Prostate gland (tissue), 2 donors: Measurements from ENCODE around the gene SPSB4. TPM values are rescaled to one million over a fixed set of nuclear protein-coding genes. Genes with fewer than 3 reads are reported as not detected.

Experiments used
- DNase-seq: peaks from one replicate; pipeline ENCODE4 v3.0.0-alpha.2; 2019; ENCODE audit warnings: low spot score
- H3K27ac ChIP-seq, 2 donors: fragments of 200-600 bp; sonication (generic); 2 replicates each; pipeline ENCODE4 v1.5.1; 2017 to 2019
- H3K27me3 ChIP-seq: fragments of 200-600 bp; sonication (generic); replicated peaks from 2 replicates; pipeline ENCODE4 v1.5.1; 2019; ENCODE audit not compliant: insufficient read depth
- H3K36me3 ChIP-seq, 2 donors: fragments of 200-600 bp; sonication (generic); 1 replicate in 1 of 2; 2 replicates in 1 of 2; pipeline versions ENCODE4 v1.5.1 to v1.8.1; 2017 to 2019
- H3K4me1 ChIP-seq: fragments of 200-600 bp; sonication (generic); replicated peaks from 2 replicates; pipeline ENCODE4 v1.5.1; 2019
- H3K4me3 ChIP-seq, 2 donors: fragments of 200-600 bp; sonication (generic); 2 replicates each; pipeline ENCODE4 v1.5.1; 2017 to 2019
- H3K9me3 ChIP-seq: fragments of 200-600 bp; sonication (generic); 2 replicates; pipeline ENCODE4 v1.5.1; 2017
- POLR2A ChIP-seq: fragments of 450-650 bp; IDR thresholded peaks from one replicate; pipeline ENCODE4 v1.6.1; 2016; ENCODE audit warnings: antibody characterized with exemption, mild to moderate bottlenecking
- POLR2AphosphoS5 ChIP-seq: sonication (generic); formaldehyde crosslinking; IDR thresholded peaks from one replicate; pipeline ENCODE4 v1.6.1; 2017; ENCODE audit warnings: antibody characterized with exemption
- WGBS: methylation state at CpG from one replicate; pipeline ENCODE4 v1.1.5; 2018; 5-methylcytosine and 5-hydroxymethylcytosine counted together
- intact Hi-C: fragments of 100-400 bp; cut with DNase I; formaldehyde crosslinking; loops from one replicate; pipeline ENCODE4 v1.14.2; 2022
- total RNA-seq, 2 donors: library from RNA; depleted of rRNA; stranded (reverse); fragments of >200 nt; gene quantifications; one replicate each; pipeline ENCODE4 v1.1.0, GENCODE V29; 2016
- TF ChIP-seq, protein P1 (sequence below), 4 experiments: fragments of 200-600 bp in 2 of 4; fragments of 450-650 bp in 2 of 4; sonication (generic) in 2 of 4; IDR thresholded peaks; 1 replicate in 3 of 4; 2 replicates in 1 of 4; pipeline ENCODE4 v1.5.1; 2016 to 2019; ENCODE audit warnings: antibody characterized with exemption in 4 of 4, mild to moderate bottlenecking in 2 of 4, moderate library complexity in 2 of 4

The SPSB4 gene
- total RNA-seq, 2 donors from 2014 or later, result 1.0 TPM; not detected in 1

DNA sequence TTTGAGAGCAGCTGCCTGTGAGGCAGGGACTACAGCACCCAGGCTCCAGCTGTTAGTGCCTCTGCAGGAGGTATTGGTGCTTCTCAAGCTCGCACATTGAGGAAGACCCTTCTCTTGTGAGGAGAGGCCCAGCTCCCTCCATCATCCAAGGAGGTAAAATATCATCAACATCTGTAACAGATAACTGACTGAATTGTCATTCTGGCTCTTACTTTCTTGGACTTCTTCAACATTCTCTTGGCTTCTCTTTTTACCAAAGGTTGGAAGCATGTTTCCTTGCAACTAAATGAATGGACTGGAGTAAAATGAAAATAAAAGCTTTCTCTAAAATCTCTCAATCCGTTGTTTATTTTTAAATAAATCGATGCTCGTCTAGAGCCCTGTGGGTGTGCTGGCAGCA, 127.4 kb downstream of the SPSB4 start:
- TF ChIP-seq POLR2AphosphoS5 (no peak), POLR2A (no peak)
- TF ChIP-seq, protein P1, sequence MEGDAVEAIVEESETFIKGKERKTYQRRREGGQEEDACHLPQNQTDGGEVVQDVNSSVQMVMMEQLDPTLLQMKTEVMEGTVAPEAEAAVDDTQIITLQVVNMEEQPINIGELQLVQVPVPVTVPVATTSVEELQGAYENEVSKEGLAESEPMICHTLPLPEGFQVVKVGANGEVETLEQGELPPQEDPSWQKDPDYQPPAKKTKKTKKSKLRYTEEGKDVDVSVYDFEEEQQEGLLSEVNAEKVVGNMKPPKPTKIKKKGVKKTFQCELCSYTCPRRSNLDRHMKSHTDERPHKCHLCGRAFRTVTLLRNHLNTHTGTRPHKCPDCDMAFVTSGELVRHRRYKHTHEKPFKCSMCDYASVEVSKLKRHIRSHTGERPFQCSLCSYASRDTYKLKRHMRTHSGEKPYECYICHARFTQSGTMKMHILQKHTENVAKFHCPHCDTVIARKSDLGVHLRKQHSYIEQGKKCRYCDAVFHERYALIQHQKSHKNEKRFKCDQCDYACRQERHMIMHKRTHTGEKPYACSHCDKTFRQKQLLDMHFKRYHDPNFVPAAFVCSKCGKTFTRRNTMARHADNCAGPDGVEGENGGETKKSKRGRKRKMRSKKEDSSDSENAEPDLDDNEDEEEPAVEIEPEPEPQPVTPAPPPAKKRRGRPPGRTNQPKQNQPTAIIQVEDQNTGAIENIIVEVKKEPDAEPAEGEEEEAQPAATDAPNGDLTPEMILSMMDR (IDR thresholded peaks at IDR 0.05), result no peak
- H3K4me1 ChIP-seq, result no peaks in the 10 kb centered on the region
- WGBS, result 57% methylated on average over 4 of the region's 4 CpGs

GRCh38 chr3:141179983-141180382, 128.8 kb downstream of the SPSB4 start:
- Histone ChIP-seq H3K9me3 (no peaks in the 10 kb centered on the region), H3K27me3 (no peaks in the 10 kb centered on the region), H3K36me3 (no peaks in the 10 kb centered on the region), H3K27ac (no peak overlapping the region), H3K4me1 (no peaks in the 10 kb centered on the region), H3K4me3 (no peak overlapping the region)
- WGBS, result 74% methylated on average over 1 of the region's 1 CpG
- DNase-seq, result no peak
- intact Hi-C loops, result no loop called here
- TF ChIP-seq, protein P1 (IDR thresholded peaks at IDR 0.05), result no peak
- no peak for TF ChIP-seq POLR2AphosphoS5
- TF ChIP-seq POLR2A, result no peak

More for the DNA sequence above, 127.4 kb downstream of the SPSB4 start:
- DNase-seq, result no peak
- Histone ChIP-seq H3K27ac (no peak overlapping the region), H3K36me3 (no peaks in the 10 kb centered on the region), H3K27me3 (no peaks in the 10 kb centered on the region), H3K9me3 (no peaks in the 10 kb centered on the region), H3K4me3 (no peak overlapping the region)
- intact Hi-C loops, result no loop called here

DNA sequence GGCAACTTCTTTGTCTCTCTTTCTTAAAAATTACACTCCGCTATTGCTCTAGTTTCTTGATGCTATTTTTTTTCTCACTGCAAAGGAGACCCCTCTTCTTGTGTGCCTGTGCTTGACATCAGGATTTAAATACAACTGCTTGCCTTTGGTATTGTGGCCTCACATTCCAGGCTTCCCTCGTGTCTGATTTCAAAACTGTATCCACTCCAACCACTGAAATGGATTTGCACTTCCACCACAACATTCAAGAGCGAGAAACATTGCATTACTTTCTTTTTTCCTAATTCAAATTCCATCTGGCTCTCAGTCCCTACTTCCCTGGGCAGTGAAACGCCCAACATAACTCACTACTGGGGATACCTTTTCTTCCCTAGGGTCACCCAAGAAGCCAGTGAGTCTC, 130.0 kb downstream of the SPSB4 start:
- no peaks in the 10 kb centered on the region for H3K9me3 ChIP-seq
- H3K27me3 ChIP-seq, result no peaks in the 10 kb centered on the region
- H3K4me3 ChIP-seq, result no peak overlapping the region
- intact Hi-C loops, result no loop called here
- TF ChIP-seq POLR2A (no peak), POLR2AphosphoS5 (no peak)
- TF ChIP-seq, protein P1 (IDR thresholded peaks at IDR 0.05), result no peak
- 91% methylated on average over 4 of the region's 4 CpGs for WGBS
- no peak for DNase-seq
- no peak overlapping the region for H3K27ac ChIP-seq
- no peaks in the 10 kb centered on the region for H3K36me3 ChIP-seq
- no peaks in the 10 kb centered on the region for H3K4me1 ChIP-seq

DNA sequence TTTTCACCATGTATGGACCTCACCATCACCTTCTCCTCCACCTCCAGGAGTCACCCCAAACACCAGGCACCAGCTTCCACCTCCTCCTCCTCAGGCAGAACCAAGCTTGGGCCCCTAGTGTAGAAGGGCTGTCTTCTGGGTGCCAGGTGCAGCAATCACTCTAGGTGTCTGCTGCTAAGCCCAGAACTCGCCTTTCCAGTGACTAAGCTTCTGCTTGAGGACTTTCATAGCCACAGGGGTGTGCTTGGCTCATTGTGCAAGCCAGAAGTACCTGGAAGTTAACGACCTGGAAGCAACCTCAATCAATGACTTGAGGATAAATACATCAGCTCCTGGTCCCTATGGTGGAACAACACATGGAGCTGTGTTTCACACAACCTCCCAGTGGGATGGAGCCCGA, 130.7 kb downstream of the SPSB4 start:
- Histone ChIP-seq H3K36me3 (no peaks in the 10 kb centered on the region), H3K4me3 (no peak overlapping the region), H3K27me3 (no peaks in the 10 kb centered on the region), H3K4me1 (no peaks in the 10 kb centered on the region), H3K27ac (no peak overlapping the region), H3K9me3 (no peaks in the 10 kb centered on the region)
- DNase-seq, result no peak
- 85% methylated on average over 3 of the region's 3 CpGs for WGBS
- no peak for TF ChIP-seq POLR2A
- TF ChIP-seq, protein P1 (IDR thresholded peaks at IDR 0.05), result no peak
- no peak for TF ChIP-seq POLR2AphosphoS5
- intact Hi-C loops, result no loop called here

- Histone ChIP-seq H3K9me3 (no peaks in the 10 kb centered on the region), H3K27ac (no peak overlapping the region), H3K36me3 (no peaks in the 10 kb centered on the region), H3K4me1 (no peaks in the 10 kb centered on the region), H3K27me3 (no peaks in the 10 kb centered on the region), H3K4me3 (no peak overlapping the region)
- intact Hi-C loops, result no loop called here
- no peak for DNase-seq
- 22% methylated on average over 2 of the region's 2 CpGs for WGBS
- TF ChIP-seq, protein P1 (IDR thresholded peaks at IDR 0.05), result no peak
- no peak for TF ChIP-seq POLR2AphosphoS5
- no peak for TF ChIP-seq POLR2A
These were observed 132.5 kb downstream of the SPSB4 start for GRCh38 chr3:141183606-141184005.
